ENCODE results near the gene SH2D2A. TPM values are rescaled to one million over a fixed set of nuclear protein-coding genes. Genes with fewer than 3 reads are reported as not detected.

The SH2D2A gene
- total RNA-seq, 1 experiment from 2014 or later, result 27.9 TPM

DNA sequence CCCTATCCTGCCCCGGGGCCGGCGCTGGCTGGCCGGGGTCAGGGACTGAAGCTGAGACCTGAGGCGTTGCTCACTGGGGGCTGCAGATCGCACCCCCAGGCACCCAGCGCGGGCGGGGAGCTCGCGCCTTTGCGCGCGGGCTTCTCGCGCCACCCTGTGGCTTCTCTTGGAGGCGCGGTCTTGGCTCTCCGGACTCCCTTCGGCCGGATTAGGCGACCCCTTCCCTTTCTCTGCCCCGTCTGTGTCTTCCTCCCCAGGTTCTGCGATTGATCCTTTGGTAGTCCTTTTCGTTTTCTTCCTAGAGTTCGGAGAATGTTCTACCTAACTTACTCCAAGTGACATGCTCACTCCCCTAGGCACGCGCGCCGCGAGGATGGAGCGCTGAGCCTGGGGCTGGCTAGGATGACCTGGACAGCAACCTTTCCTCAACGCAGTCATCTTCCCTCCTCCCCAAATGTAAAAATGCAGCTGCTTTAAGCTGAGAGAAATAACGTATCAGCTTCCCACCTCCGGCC, 43.5 kb upstream of the SH2D2A start:
- Mint-ChIP-seq H3K9me3 (ENCODE audit: unreplicated experiment) (no peaks in the 10 kb centered on the region), H3K27me3 (ENCODE audit: insufficient read depth, unreplicated experiment) (peaks cover 53% of the 10 kb centered on the region), H3K36me3 (ENCODE audit: insufficient read depth, unreplicated experiment) (no peaks in the 10 kb centered on the region), H3K4me3 (ENCODE audit: unreplicated experiment) (peak overlapping the region; percentile 57), H3K4me1 (ENCODE audit: insufficient read depth, unreplicated experiment) (peaks cover 18% of the 10 kb centered on the region), H3K27ac (ENCODE audit: low read depth, unreplicated experiment) (no peak overlapping the region)
- TF ChIP-seq, protein P1, sequence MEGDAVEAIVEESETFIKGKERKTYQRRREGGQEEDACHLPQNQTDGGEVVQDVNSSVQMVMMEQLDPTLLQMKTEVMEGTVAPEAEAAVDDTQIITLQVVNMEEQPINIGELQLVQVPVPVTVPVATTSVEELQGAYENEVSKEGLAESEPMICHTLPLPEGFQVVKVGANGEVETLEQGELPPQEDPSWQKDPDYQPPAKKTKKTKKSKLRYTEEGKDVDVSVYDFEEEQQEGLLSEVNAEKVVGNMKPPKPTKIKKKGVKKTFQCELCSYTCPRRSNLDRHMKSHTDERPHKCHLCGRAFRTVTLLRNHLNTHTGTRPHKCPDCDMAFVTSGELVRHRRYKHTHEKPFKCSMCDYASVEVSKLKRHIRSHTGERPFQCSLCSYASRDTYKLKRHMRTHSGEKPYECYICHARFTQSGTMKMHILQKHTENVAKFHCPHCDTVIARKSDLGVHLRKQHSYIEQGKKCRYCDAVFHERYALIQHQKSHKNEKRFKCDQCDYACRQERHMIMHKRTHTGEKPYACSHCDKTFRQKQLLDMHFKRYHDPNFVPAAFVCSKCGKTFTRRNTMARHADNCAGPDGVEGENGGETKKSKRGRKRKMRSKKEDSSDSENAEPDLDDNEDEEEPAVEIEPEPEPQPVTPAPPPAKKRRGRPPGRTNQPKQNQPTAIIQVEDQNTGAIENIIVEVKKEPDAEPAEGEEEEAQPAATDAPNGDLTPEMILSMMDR (IDR thresholded peaks at IDR 0.05; ENCODE audit: unreplicated experiment), result peak; percentile 98
- BruUV-seq (replicated peaks), result no TSS peak
- ChIA-PET POLR2A (interaction anchor here (0.6 to 1.9 kb wide), 8 partner anchors 10 to 107 kb away, joined by 3 to 8 read pairs (median 3); no protein-coding TSS in a partner anchor), CTCF (interaction anchor here (0.6 to 18.7 kb wide), 49 partner anchors 9 to 625 kb away, joined by 3 to 353 read pairs (median 6); partner anchors contain the start of genes LRRC71 and PEAR1)
- DNase-seq (ENCODE audit: unreplicated experiment), result peak; percentile 60
- intact Hi-C loops (cut with micrococcal nuclease), result loop anchor here (1.0 kb wide), 5 partner anchors 21 to 171 kb away; no protein-coding TSS in a partner anchor

DNA sequence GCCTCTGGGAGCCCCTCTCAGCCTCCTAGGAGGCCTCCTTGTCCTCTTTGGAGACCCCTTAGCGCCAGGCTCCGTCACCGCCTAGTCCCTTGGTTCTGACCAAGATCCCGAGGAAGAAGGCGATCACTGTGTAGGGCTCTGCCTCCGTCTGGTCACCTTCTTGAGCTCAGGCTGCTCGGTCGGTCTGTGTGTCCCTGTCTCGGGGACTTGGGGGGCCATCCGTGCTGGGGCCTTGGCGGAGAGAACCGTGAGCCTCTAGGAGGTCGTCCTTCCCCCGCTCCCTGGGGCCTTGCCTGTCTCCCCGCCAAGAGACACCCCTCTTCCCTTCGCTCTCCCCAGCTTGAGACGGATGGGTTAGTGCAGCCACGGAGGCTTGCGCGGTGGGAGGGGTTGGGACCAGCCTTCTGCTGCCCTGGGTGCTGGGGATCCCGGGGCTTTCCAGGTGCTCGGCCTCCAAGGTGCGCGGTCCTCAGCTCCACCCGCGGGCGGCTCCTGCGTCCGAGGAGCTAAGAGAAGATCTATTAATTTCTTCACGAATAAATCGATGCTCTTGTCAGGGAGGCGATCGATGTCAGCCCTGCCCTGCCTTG, 43.0 kb upstream of the SH2D2A start:
- ChIA-PET POLR2A (interaction anchor here (0.6 to 1.9 kb wide), 7 partner anchors 11 to 106 kb away, joined by 3 to 8 read pairs (median 3); no protein-coding TSS in a partner anchor), CTCF (interaction anchor here (0.6 to 18.7 kb wide), 45 partner anchors 9 to 1988 kb away, joined by 3 to 353 read pairs (median 6); partner anchors contain the start of gene PEAR1)
- BruUV-seq (replicated peaks), result no TSS peak
- no peaks in the 10 kb centered on the region for H3K9me3 Mint-ChIP-seq (ENCODE audit: unreplicated experiment)
- peak overlapping the region; percentile 57 for H3K4me3 Mint-ChIP-seq (ENCODE audit: unreplicated experiment)
- peaks cover 53% of the 10 kb centered on the region for H3K27me3 Mint-ChIP-seq (ENCODE audit: insufficient read depth, unreplicated experiment)
- DNase-seq (ENCODE audit: unreplicated experiment), result no peak
- no peak overlapping the region for H3K27ac Mint-ChIP-seq (ENCODE audit: low read depth, unreplicated experiment)
- TF ChIP-seq, protein P1 (IDR thresholded peaks at IDR 0.05; ENCODE audit: unreplicated experiment), result no peak
- H3K4me1 Mint-ChIP-seq (ENCODE audit: insufficient read depth, unreplicated experiment), result peaks cover 18% of the 10 kb centered on the region
- intact Hi-C loops (cut with micrococcal nuclease), result loop anchor here (1.0 kb wide), 5 partner anchors 20 to 170 kb away; no protein-coding TSS in a partner anchor
- H3K36me3 Mint-ChIP-seq (ENCODE audit: insufficient read depth, unreplicated experiment), result no peaks in the 10 kb centered on the region

DNA sequence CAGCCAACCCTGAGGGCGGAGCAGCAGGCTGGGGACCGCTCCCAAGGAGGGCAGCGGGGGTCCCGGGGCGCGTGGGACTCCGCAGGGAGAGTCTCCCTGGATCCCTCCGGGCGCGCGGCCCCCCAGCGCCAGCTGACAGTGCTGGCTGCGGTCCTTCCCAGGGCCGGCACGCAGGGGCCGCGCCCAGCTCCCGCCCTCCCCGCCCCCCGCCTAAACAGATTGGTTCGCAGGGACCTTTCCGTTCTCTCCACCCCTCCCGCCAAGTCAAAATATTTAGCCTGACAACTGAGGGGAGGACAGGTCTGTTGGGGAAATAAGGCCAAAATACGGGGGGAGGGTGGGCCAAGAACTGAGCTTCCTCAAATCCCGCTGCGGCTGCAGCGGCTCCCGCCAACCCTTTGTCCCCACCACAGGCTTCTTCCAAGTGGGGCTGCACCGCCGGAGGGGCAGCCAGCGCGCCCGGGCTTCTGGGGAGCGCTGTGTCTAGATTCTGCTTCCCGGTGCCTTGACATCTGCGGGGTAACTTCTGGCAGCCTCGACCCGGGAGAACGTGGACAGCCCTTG, 42.4 kb upstream of the SH2D2A start, which contains the start of gene INSRR:
Gene INSRR (minus strand): TSS at position 159 of the 564 bp plus-strand sequence. CDS start 496 bp downstream, outside the sequence.
- no TSS peak for BruUV-seq (replicated peaks)
- POLR2A ChIA-PET, result interaction anchor here (1.1 to 1.9 kb wide), 4 partner anchors 12 to 31 kb away, joined by 3 to 8 read pairs (median 4); no protein-coding TSS in a partner anchor
- H3K36me3 Mint-ChIP-seq (ENCODE audit: insufficient read depth, unreplicated experiment), result no peaks in the 10 kb centered on the region
- TF ChIP-seq, protein P1 (IDR thresholded peaks at IDR 0.05; ENCODE audit: unreplicated experiment), result no peak
- H3K9me3 Mint-ChIP-seq (ENCODE audit: unreplicated experiment), result no peaks in the 10 kb centered on the region
- intact Hi-C loops (cut with micrococcal nuclease), result no loop called here
- DNase-seq (ENCODE audit: unreplicated experiment), result no peak
- peaks cover 18% of the 10 kb centered on the region for H3K4me1 Mint-ChIP-seq (ENCODE audit: insufficient read depth, unreplicated experiment)
- CTCF ChIA-PET, result interaction anchor here (0.6 to 18.7 kb wide), 30 partner anchors 9 to 1988 kb away, joined by 3 to 353 read pairs (median 9); partner anchors contain the start of gene PEAR1
- no peak within 1 kb of the TSS for H3K27ac Mint-ChIP-seq (ENCODE audit: low read depth, unreplicated experiment)
- peaks cover 50% of the 10 kb centered on the region for H3K27me3 Mint-ChIP-seq (ENCODE audit: insufficient read depth, unreplicated experiment)
- peak within 1 kb of the TSS; percentile 57 for H3K4me3 Mint-ChIP-seq (ENCODE audit: unreplicated experiment)

DNA sequence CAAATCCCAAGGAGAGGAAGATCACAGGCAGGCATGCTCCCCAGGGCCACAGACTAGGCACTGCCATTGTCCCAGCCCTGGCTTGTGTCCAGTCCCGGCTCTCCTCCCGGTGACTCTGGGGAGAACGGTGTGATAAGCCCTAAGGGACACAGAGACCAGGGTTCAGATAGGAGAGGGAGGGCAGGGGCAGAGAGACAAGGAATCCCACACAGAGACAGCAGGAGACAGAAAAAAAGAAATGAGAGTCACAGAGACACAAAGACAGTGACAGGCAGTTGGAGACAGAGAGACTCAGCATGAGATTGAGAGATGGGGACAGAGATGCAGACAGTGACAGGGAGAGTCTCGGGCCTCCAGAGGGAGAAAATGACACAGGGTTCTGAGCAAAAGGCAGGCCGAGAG, 41.9 kb upstream of the SH2D2A start:
- CTCF ChIA-PET, result interaction anchor here (0.6 to 18.7 kb wide), 18 partner anchors 8 to 1218 kb away, joined by 3 to 353 read pairs (median 14); partner anchors contain the start of gene PEAR1
- Mint-ChIP-seq H3K4me1 (ENCODE audit: insufficient read depth, unreplicated experiment) (peaks cover 18% of the 10 kb centered on the region), H3K36me3 (ENCODE audit: insufficient read depth, unreplicated experiment) (no peaks in the 10 kb centered on the region), H3K9me3 (ENCODE audit: unreplicated experiment) (no peaks in the 10 kb centered on the region), H3K4me3 (ENCODE audit: unreplicated experiment) (no peak overlapping the region), H3K27ac (ENCODE audit: low read depth, unreplicated experiment) (no peak overlapping the region), H3K27me3 (ENCODE audit: insufficient read depth, unreplicated experiment) (peaks cover 45% of the 10 kb centered on the region)
- BruUV-seq (replicated peaks), result no TSS peak
- no peak for DNase-seq (ENCODE audit: unreplicated experiment)
- POLR2A ChIA-PET, result interaction anchor here (1.0 to 1.9 kb wide), 3 partner anchors 20 to 32 kb away, joined by 3 to 8 read pairs (median 4); no protein-coding TSS in a partner anchor
- intact Hi-C loops (cut with micrococcal nuclease), result no loop called here
- TF ChIP-seq, protein P1 (IDR thresholded peaks at IDR 0.05; ENCODE audit: unreplicated experiment), result no peak
